H9 (cell line): ENCODE measurements around the gene RUFY2. TPM values are rescaled to one million over a fixed set of nuclear protein-coding genes. Genes with fewer than 3 reads are reported as not detected.

Experiments used
- DNase-seq: peaks from one replicate; pipeline ENCODE4 v3.0.0-alpha.2; 2017
- H2AFZ ChIP-seq: one replicate; pipeline ENCODE4 v1.6.1; 2013; ENCODE audit warnings: mild to moderate bottlenecking, low read length, control low read depth, moderate library complexity
- H2AK5ac ChIP-seq: 2 replicates; pipeline ENCODE4 v1.6.1; 2013; ENCODE audit warnings: low read length, control low read depth, mixed read lengths; ENCODE audit not compliant: insufficient read length
- H2BK120ac ChIP-seq: one replicate; pipeline ENCODE4 v1.6.1; 2013; ENCODE audit warnings: low read depth, mild to moderate bottlenecking, low read length, control low read depth, inconsistent platforms; ENCODE audit not compliant: poor library complexity, severe bottlenecking
- H2BK12ac ChIP-seq: 2 replicates; pipeline ENCODE4 v1.6.1; 2013; ENCODE audit warnings: low read length, control low read depth, mixed read lengths, low read depth; ENCODE audit not compliant: insufficient read length
- H2BK15ac ChIP-seq: 2 replicates; pipeline ENCODE4 v1.6.1; 2013; ENCODE audit warnings: low read depth, low read length, control low read depth
- H2BK20ac ChIP-seq: one replicate; pipeline ENCODE4 v1.6.1; 2013; ENCODE audit warnings: low read depth, mild to moderate bottlenecking, low read length, control low read depth, inconsistent platforms; ENCODE audit not compliant: poor library complexity, severe bottlenecking
- H2BK5ac ChIP-seq: 2 replicates; pipeline ENCODE4 v1.6.1; 2013; ENCODE audit warnings: low read length, control low read depth, mixed read lengths; ENCODE audit not compliant: insufficient read length
- H3K14ac ChIP-seq: 2 replicates; pipeline ENCODE4 v1.6.1; 2013; ENCODE audit warnings: low read length, control low read depth; ENCODE audit not compliant: insufficient read depth
- H3K18ac ChIP-seq: 2 replicates; pipeline ENCODE4 v1.6.1; 2013; ENCODE audit warnings: low read depth, mild to moderate bottlenecking, mixed read lengths, low read length, control low read depth; ENCODE audit not compliant: insufficient read length
- H3K23ac ChIP-seq: 2 replicates; pipeline ENCODE4 v1.6.1; 2013; ENCODE audit warnings: low read length, control low read depth, mixed read lengths, low read depth; ENCODE audit not compliant: insufficient read length
- H3K23me2 ChIP-seq: 2 replicates; pipeline ENCODE4 v1.6.1; 2013; ENCODE audit warnings: low read depth, mild to moderate bottlenecking, mixed read lengths, low read length, control low read depth; ENCODE audit not compliant: insufficient read length, poor library complexity, severe bottlenecking
- H3K27ac ChIP-seq: 2 replicates; pipeline ENCODE4 v1.5.1; 2013; ENCODE audit warnings: low read length, control low read depth, mixed read lengths, low read depth; ENCODE audit not compliant: insufficient read length
- H3K27me3 ChIP-seq: 2 replicates; pipeline ENCODE4 v1.6.1; 2013; ENCODE audit warnings: low read length, control low read depth, inconsistent platforms; ENCODE audit not compliant: insufficient read depth
- H3K4ac ChIP-seq: 2 replicates; pipeline ENCODE4 v1.6.1; 2013; ENCODE audit warnings: low read depth, mild to moderate bottlenecking, control low read depth, inconsistent platforms, low read length, moderate library complexity
- H3K4me1 ChIP-seq: 2 replicates; pipeline ENCODE4 v1.6.1; 2013; ENCODE audit warnings: low read length, control low read depth, inconsistent platforms; ENCODE audit not compliant: insufficient read depth
- H3K4me2 ChIP-seq: 2 replicates; pipeline ENCODE4 v1.6.1; 2013; ENCODE audit warnings: low read length, control low read depth, mixed read lengths; ENCODE audit not compliant: insufficient read length, insufficient read depth
- H3K56ac ChIP-seq: 2 replicates; pipeline ENCODE4 v1.6.1; 2013; ENCODE audit warnings: low read depth, mild to moderate bottlenecking, mixed read lengths, low read length, control low read depth; ENCODE audit not compliant: insufficient read length
- H3K79me1 ChIP-seq: 2 replicates; pipeline ENCODE4 v1.6.1; 2013; ENCODE audit warnings: low read depth, mild to moderate bottlenecking, moderate library complexity, low read length, control low read depth, inconsistent platforms; ENCODE audit not compliant: insufficient read depth, poor library complexity, severe bottlenecking
- H3K79me2 ChIP-seq: 2 replicates; pipeline ENCODE4 v1.6.1; 2013; ENCODE audit warnings: low read length, control low read depth, inconsistent platforms; ENCODE audit not compliant: insufficient read depth
- H3K9ac ChIP-seq: 2 replicates; pipeline ENCODE4 v1.6.1; 2013; ENCODE audit warnings: low read length, control low read depth, mixed read lengths; ENCODE audit not compliant: insufficient read length; ENCODE audit errors: extremely low read depth
- H3K9me3 ChIP-seq: one replicate; pipeline ENCODE4 v1.6.1; 2013; ENCODE audit warnings: low read depth, low read length, inconsistent platforms; ENCODE audit not compliant: control insufficient read depth
- H3T11ph ChIP-seq: one replicate; pipeline ENCODE4 v1.6.1; 2013; ENCODE audit warnings: mild to moderate bottlenecking, low read length, control low read depth, inconsistent platforms
- H4K20me1 ChIP-seq: one replicate; pipeline ENCODE4 v1.6.1; 2013; ENCODE audit not compliant: control insufficient read depth, insufficient read length, insufficient read depth
- H4K5ac ChIP-seq: 2 replicates; pipeline ENCODE4 v1.6.1; 2013; ENCODE audit warnings: low read depth, mild to moderate bottlenecking, mixed read lengths, low read length, control low read depth; ENCODE audit not compliant: insufficient read length
- H4K8ac ChIP-seq: replicated peaks from 2 replicates; pipeline ENCODE4 v1.6.1; 2013; ENCODE audit warnings: low read length, control low read depth, mixed read lengths, low read depth; ENCODE audit not compliant: insufficient read length
- H4K91ac ChIP-seq: 2 replicates; pipeline ENCODE4 v1.6.1; 2013; ENCODE audit warnings: low read depth, mild to moderate bottlenecking, moderate library complexity, mixed read lengths, low read length, control low read depth; ENCODE audit not compliant: insufficient read length
- H3K27ac Mint-ChIP-seq, 3 experiments: 2 replicates in 2 of 3; 3 replicates in 1 of 3; pipeline ENCODE4 v1.8.0; 2020 to 2021; ENCODE audit warnings: mixed read lengths in 3 of 3, mild to moderate bottlenecking in 1 of 3, moderate library complexity in 1 of 3
- H3K27me3 Mint-ChIP-seq: 2 replicates; pipeline ENCODE4 v1.8.0; 2021; ENCODE audit warnings: low read depth, mild to moderate bottlenecking, moderate library complexity, mixed read lengths
- H3K36me3 Mint-ChIP-seq, 3 experiments: 2 replicates in 2 of 3; 3 replicates in 1 of 3; pipeline ENCODE4 v1.8.0; 2020 to 2021; ENCODE audit warnings: low read depth in 3 of 3, mixed read lengths in 3 of 3; ENCODE audit not compliant: insufficient read depth in 1 of 3
- H3K4me1 Mint-ChIP-seq, 2 experiments: 2 replicates each; pipeline ENCODE4 v1.8.0; 2020; ENCODE audit warnings: mixed read lengths in 2 of 2
- H3K4me3 Mint-ChIP-seq, 2 experiments: 2 replicates in 1 of 2; 3 replicates in 1 of 2; pipeline ENCODE4 v1.8.0; 2020 to 2021; ENCODE audit warnings: mild to moderate bottlenecking in 2 of 2, mixed read lengths in 2 of 2, moderate library complexity in 1 of 2
- H3K9me3 Mint-ChIP-seq, 2 experiments: 2 replicates in 1 of 2; 3 replicates in 1 of 2; pipeline ENCODE4 v1.8.0; 2020; ENCODE audit warnings: mild to moderate bottlenecking in 2 of 2, mixed read lengths in 2 of 2, moderate library complexity in 1 of 2
- WGBS: extraction: QIAGEN DNeasy Blood & Tissue Kit; methylation state at CpG from one replicate; pipeline ENCODE4 v1.1.7; 2013; ENCODE audit warnings: missing lambda C conversion rate, low lambda C conversion rate, mixed read lengths; ENCODE audit not compliant: insufficient read length; ENCODE audit errors: extremely low coverage; 5-methylcytosine and 5-hydroxymethylcytosine counted together
- total RNA-seq: library from RNA; stranded (reverse); gene quantifications from 2 replicates; pipeline ENCODE4 v1.2.1, GENCODE V29; 2021
- TF ChIP-seq, protein P1 (sequence below): fragments of 200-600 bp; sonication (generic); conservative IDR thresholded peaks from 3 replicates; pipeline ENCODE4 v1.8.0; 2021; ENCODE audit warnings: antibody characterized with exemption, mild to moderate bottlenecking

Gene RUFY2
- total RNA-seq, 1 experiment from 2014 or later, result 14.1 TPM

DNA sequence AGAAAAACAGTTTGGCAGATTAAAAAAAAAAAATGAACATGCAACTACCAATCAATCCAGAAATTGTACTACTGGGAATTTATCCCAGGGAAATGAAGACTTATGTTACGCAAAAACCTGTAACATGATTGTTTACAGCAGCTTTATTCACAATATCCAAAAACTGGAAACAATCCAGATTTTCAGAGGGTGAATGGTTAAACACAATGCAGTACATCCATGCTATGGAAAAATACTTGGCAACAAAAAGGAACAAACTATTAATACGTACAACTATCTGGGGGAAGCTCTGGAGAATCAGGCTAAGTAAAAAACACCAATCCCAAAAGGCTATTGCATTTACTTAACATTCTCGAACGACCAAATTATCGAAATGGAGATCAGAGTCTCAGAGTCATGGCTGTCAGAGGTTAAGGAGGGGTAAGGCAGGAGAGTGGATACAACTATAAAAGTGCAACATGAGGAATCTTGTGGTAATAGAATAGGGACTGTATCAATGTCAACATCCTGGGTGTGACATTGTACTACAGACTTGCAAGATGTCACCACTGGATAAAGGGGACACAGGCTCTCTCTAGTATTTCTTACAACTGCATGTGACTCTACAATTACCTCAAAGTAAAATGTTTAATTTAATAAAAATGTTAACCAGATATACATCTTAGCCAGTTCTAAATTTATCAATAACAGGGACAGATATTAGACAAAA, 21.5 kb upstream of the RUFY2 start:
- Histone ChIP-seq H3K4ac (no peak overlapping the region), H3K9ac (no peak overlapping the region), H2BK12ac (no peak overlapping the region), H4K5ac (no peak overlapping the region), H3K23ac (no peak overlapping the region), H3K56ac (no peak overlapping the region), H4K91ac (no peak overlapping the region), H2BK20ac (no peak overlapping the region), H3K18ac (no peak overlapping the region), H3K27ac (no peak overlapping the region), H3K4me1 (no peaks in the 10 kb centered on the region), H3T11ph (no peak overlapping the region), H3K23me2 (no peaks in the 10 kb centered on the region), H3K14ac (no peak overlapping the region), H3K79me1 (peaks cover under 1% of the 10 kb centered on the region), H3K4me2 (no peak overlapping the region), H3K9me3 (no peaks in the 10 kb centered on the region), H2AK5ac (no peak overlapping the region), H2BK5ac (no peak overlapping the region), H3K27me3 (no peaks in the 10 kb centered on the region), H4K8ac (no peak overlapping the region), H2AFZ (no peak overlapping the region), H3K79me2 (no peaks in the 10 kb centered on the region), H2BK15ac (no peak overlapping the region), H2BK120ac (no peak overlapping the region), H4K20me1 (no peaks in the 10 kb centered on the region)
- Mint-ChIP-seq H3K27me3 (no peaks in the 10 kb centered on the region), H3K27ac (no peak overlapping the region; a peak in 1 of 7 replicates), H3K4me3 (no peak overlapping the region), H3K36me3 (peaks cover 28 to 59% (median 58%) of the 10 kb centered on the region in 3 experiments; a peak in 6 of 7 replicates), H3K4me1 (no peaks in the 10 kb centered on the region), H3K9me3 (no peaks in the 10 kb centered on the region)
- TF ChIP-seq, protein P1, sequence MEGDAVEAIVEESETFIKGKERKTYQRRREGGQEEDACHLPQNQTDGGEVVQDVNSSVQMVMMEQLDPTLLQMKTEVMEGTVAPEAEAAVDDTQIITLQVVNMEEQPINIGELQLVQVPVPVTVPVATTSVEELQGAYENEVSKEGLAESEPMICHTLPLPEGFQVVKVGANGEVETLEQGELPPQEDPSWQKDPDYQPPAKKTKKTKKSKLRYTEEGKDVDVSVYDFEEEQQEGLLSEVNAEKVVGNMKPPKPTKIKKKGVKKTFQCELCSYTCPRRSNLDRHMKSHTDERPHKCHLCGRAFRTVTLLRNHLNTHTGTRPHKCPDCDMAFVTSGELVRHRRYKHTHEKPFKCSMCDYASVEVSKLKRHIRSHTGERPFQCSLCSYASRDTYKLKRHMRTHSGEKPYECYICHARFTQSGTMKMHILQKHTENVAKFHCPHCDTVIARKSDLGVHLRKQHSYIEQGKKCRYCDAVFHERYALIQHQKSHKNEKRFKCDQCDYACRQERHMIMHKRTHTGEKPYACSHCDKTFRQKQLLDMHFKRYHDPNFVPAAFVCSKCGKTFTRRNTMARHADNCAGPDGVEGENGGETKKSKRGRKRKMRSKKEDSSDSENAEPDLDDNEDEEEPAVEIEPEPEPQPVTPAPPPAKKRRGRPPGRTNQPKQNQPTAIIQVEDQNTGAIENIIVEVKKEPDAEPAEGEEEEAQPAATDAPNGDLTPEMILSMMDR, result no peak
- no CpG with 5 or more reads among the region's 5 CpGs for WGBS
- no peak for DNase-seq
